H1 (cell line): Measurements from ENCODE around the gene FOXL2. TPM values are rescaled to one million over a fixed set of nuclear protein-coding genes. Genes with fewer than 3 reads are reported as not detected.

Experiments
- CTCF ChIA-PET: fragments of 300-600 bp; sonication (Branson Sonifier 250); formaldehyde crosslinking; loops from one replicate; lab custom pipeline; 2021; ENCODE audit not compliant: partially characterized antibody; lab: Charles Lee
- POLR2A ChIA-PET: fragments of 300-600 bp; sonication (Branson Sonifier 250); formaldehyde crosslinking; loops from one replicate; lab custom pipeline; 2021; ENCODE audit warnings: inconsistent platforms; ENCODE audit not compliant: partially characterized antibody; lab: Charles Lee
- DNase-seq, 2 experiments: peaks; one replicate each; pipeline versions ENCODE4 v3.0.0 to v3.0.0-alpha.2; 2010 to 2022; ENCODE audit warnings: low spot score in 2 of 2, low read depth in 1 of 2, mixed read lengths in 1 of 2
- FAIRE-seq: peaks from 2 replicates; lab custom pipeline; 2011; peaks lifted over from hg19 to GRCh38; lab: Jason Lieb, UNC
- H2AFZ ChIP-seq: 2 replicates; pipeline ENCODE4 v1.8.1; 2012; ENCODE audit warnings: low read length, inconsistent platforms
- H2AK5ac ChIP-seq: 2 replicates; pipeline ENCODE4 v1.6.1; 2013; ENCODE audit warnings: low read depth, low read length
- H2BK120ac ChIP-seq: replicated peaks from 2 replicates; pipeline ENCODE3; 2013; ENCODE audit warnings: low read depth, low read length, inconsistent platforms
- H2BK12ac ChIP-seq: 2 replicates; pipeline ENCODE4 v1.6.1; 2013; ENCODE audit warnings: low read depth, low read length
- H2BK15ac ChIP-seq: 2 replicates; pipeline ENCODE4 v1.6.1; 2013; ENCODE audit warnings: low read length
- H2BK20ac ChIP-seq: 2 replicates; pipeline ENCODE4 v1.6.1; 2013; ENCODE audit warnings: low read length
- H2BK5ac ChIP-seq: 2 replicates; pipeline ENCODE4 v1.6.1; 2013; ENCODE audit warnings: low read depth, low read length
- H3K14ac ChIP-seq: 2 replicates; pipeline ENCODE4 v1.6.1; 2013; ENCODE audit warnings: inconsistent platforms; ENCODE audit not compliant: insufficient read length
- H3K18ac ChIP-seq: 2 replicates; pipeline ENCODE4 v1.6.1; 2013; ENCODE audit warnings: low read length; ENCODE audit errors: extremely low read depth
- H3K23ac ChIP-seq: 2 replicates; pipeline ENCODE4 v1.6.1; 2013; ENCODE audit warnings: inconsistent platforms; ENCODE audit not compliant: insufficient read length
- H3K23me2 ChIP-seq: 2 replicates; pipeline ENCODE4 v1.6.1; 2013; ENCODE audit warnings: low read depth, low read length
- H3K27ac ChIP-seq: 2 replicates; pipeline ENCODE4 v1.6.1; 2011; ENCODE audit warnings: low read depth, low read length, inconsistent platforms
- H3K27me3 ChIP-seq, 4 experiments: replicated peaks in 1 of 4; 1 replicate in 1 of 4; 2 replicates in 3 of 4; pipeline versions ENCODE4 v1.6.1 to v1.8.1; 2011 to 2013; ENCODE audit warnings: low read length in 3 of 4, mild to moderate bottlenecking in 3 of 4, inconsistent platforms in 2 of 4, mixed read lengths in 2 of 4, moderate library complexity in 1 of 4; ENCODE audit not compliant: control insufficient read depth in 3 of 4, insufficient read depth in 3 of 4; ENCODE audit errors: extremely low read depth in 1 of 4
- H3K36me3 ChIP-seq, 4 experiments: 2 replicates each; pipeline versions ENCODE4 v1.6.1 to v1.8.1; 2011 to 2013; ENCODE audit warnings: mild to moderate bottlenecking in 4 of 4, low read length in 3 of 4, moderate library complexity in 2 of 4, control low read depth in 1 of 4, inconsistent platforms in 1 of 4; ENCODE audit not compliant: insufficient read depth in 4 of 4, control insufficient read depth in 2 of 4
- H3K4ac ChIP-seq: replicated peaks from 2 replicates; pipeline ENCODE3; 2013; ENCODE audit warnings: low read length, low read depth, mixed read lengths, inconsistent platforms; ENCODE audit not compliant: insufficient read length
- H3K4me1 ChIP-seq, 4 experiments: replicated peaks in 1 of 4; 1 replicate in 1 of 4; 2 replicates in 3 of 4; pipeline versions ENCODE4 v1.6.1 to v1.8.1; 2011 to 2013; ENCODE audit warnings: low read length in 3 of 4, inconsistent platforms in 2 of 4, mixed read lengths in 1 of 4; ENCODE audit not compliant: insufficient read depth in 4 of 4, control insufficient read depth in 3 of 4
- H3K4me2 ChIP-seq, 2 experiments: 2 replicates each; pipeline versions ENCODE4 v1.6.1 to v1.8.1; 2011 to 2013; ENCODE audit warnings: low read depth in 2 of 2, low read length in 2 of 2, control low read depth in 1 of 2, inconsistent platforms in 1 of 2, mild to moderate bottlenecking in 1 of 2; ENCODE audit not compliant: insufficient read depth in 1 of 2
- H3K4me3 ChIP-seq, 4 experiments: fragments of 200-600, 300-600 bp in 1 of 4; sonication (generic), shearing (Covaris generic), sonication (Bioruptor Twin) in 1 of 4; 2 replicates each; pipeline versions ENCODE4 v1.5.1 to v1.8.1; 2011 to 2016; ENCODE audit warnings: low read length in 4 of 4, low read depth in 3 of 4, control low read depth in 2 of 4, inconsistent platforms in 2 of 4, mild to moderate bottlenecking in 2 of 4, mixed read lengths in 1 of 4, moderate library complexity in 1 of 4; ENCODE audit not compliant: insufficient read depth in 2 of 4; ENCODE audit errors: extremely low read depth in 1 of 4
- H3K56ac ChIP-seq: replicated peaks from 2 replicates; pipeline ENCODE3; 2013; ENCODE audit warnings: low read depth, mild to moderate bottlenecking, mixed read lengths, low read length, inconsistent platforms; ENCODE audit not compliant: insufficient read length
- H3K79me1 ChIP-seq: 2 replicates; pipeline ENCODE4 v1.6.1; 2013; ENCODE audit warnings: low read depth, low read length, control low read depth
- H3K79me2 ChIP-seq, 2 experiments: 2 replicates each; pipeline versions ENCODE4 v1.6.1 to v1.8.1; 2012 to 2013; ENCODE audit warnings: low read length in 2 of 2, mild to moderate bottlenecking in 2 of 2, inconsistent platforms in 1 of 2; ENCODE audit not compliant: insufficient read depth in 2 of 2, control insufficient read depth in 1 of 2
- H3K9ac ChIP-seq, 4 experiments: replicated peaks in 1 of 4; 1 replicate in 1 of 4; 2 replicates in 3 of 4; pipeline versions ENCODE4 v1.6.1 to v1.8.1; 2011 to 2013; ENCODE audit warnings: low read depth in 3 of 4, low read length in 3 of 4, control low read depth in 2 of 4, mild to moderate bottlenecking in 2 of 4, moderate library complexity in 2 of 4, inconsistent platforms in 1 of 4; ENCODE audit errors: extremely low read depth in 1 of 4
- H3K9me3 ChIP-seq, 2 experiments: 2 replicates each; pipeline versions ENCODE4 v1.6.1 to v1.8.1; 2012 to 2013; ENCODE audit warnings: mild to moderate bottlenecking in 2 of 2, moderate library complexity in 2 of 2, control low read depth in 1 of 2, inconsistent platforms in 1 of 2, low read depth in 1 of 2, low read length in 1 of 2, mixed read lengths in 1 of 2; ENCODE audit not compliant: insufficient read depth in 2 of 2
- H4K20me1 ChIP-seq, 2 experiments: replicated peaks in 1 of 2; 2 replicates each; pipeline versions ENCODE3 to v1.8.1; 2011 to 2013; ENCODE audit warnings: inconsistent platforms in 2 of 2, low read length in 2 of 2, mild to moderate bottlenecking in 1 of 2; ENCODE audit not compliant: insufficient read depth in 2 of 2, control insufficient read depth in 1 of 2
- H4K5ac ChIP-seq: 2 replicates; pipeline ENCODE4 v1.6.1; 2013; ENCODE audit warnings: low read length, low read depth, mixed read lengths, inconsistent platforms; ENCODE audit not compliant: insufficient read length
- H4K8ac ChIP-seq: 2 replicates; pipeline ENCODE4 v1.8.0; 2013; ENCODE audit warnings: mild to moderate bottlenecking, moderate library complexity, low read length, inconsistent platforms; ENCODE audit not compliant: insufficient read depth; ENCODE audit errors: extremely low read depth
- H4K91ac ChIP-seq: replicated peaks from 2 replicates; pipeline ENCODE3; 2013; ENCODE audit warnings: low read length, mixed read lengths, inconsistent platforms; ENCODE audit not compliant: insufficient read length
- ASH2L ChIP-seq: fragments of 200-600, 300-600 bp; sonication (generic); IDR thresholded peaks from one replicate; pipeline ENCODE4 v1.7.1; 2017; ENCODE audit warnings: low read length
- CREB1 ChIP-seq: IDR thresholded peaks from 2 replicates; pipeline ENCODE4 v1.6.1; 2012; ENCODE audit warnings: inconsistent platforms
- EP300 ChIP-seq, 2 experiments: IDR thresholded peaks; 1 replicate in 1 of 2; 2 replicates in 1 of 2; pipeline ENCODE4 v1.6.1; 2011 to 2012; ENCODE audit warnings: low read depth in 2 of 2, low read length in 2 of 2, mild to moderate bottlenecking in 2 of 2, borderline replicate concordance in 1 of 2, inconsistent platforms in 1 of 2, moderate library complexity in 1 of 2
- EZH2 ChIP-seq: fragments of 200-600 bp; sonication (generic); IDR thresholded peaks from 2 replicates; pipeline ENCODE4 v1.7.1; 2012; ENCODE audit warnings: low read depth, mild to moderate bottlenecking, moderate library complexity, low read length, inconsistent platforms; ENCODE audit not compliant: severe bottlenecking
- JUND ChIP-seq: IDR thresholded peaks from 2 replicates; pipeline ENCODE4 v1.6.1; 2011; ENCODE audit warnings: mild to moderate bottlenecking, improper control_type of control experiment, low read length
- RNF2 ChIP-seq: fragments of 200-900, 300-1000 bp; sonication (generic); IDR thresholded peaks from 2 replicates; pipeline ENCODE4 v1.7.1; 2016; ENCODE audit warnings: borderline replicate concordance, low read depth, mild to moderate bottlenecking, antibody characterized with exemption, low read length; ENCODE audit not compliant: poor library complexity, severe bottlenecking; ENCODE audit errors: missing control alignments
- SUZ12 ChIP-seq: fragments of 200-600 bp; sonication (generic); IDR thresholded peaks from 2 replicates; pipeline ENCODE4 v1.6.1; 2012; ENCODE audit warnings: mild to moderate bottlenecking, inconsistent platforms, low read length, moderate library complexity, mixed read lengths
- TEAD4 ChIP-seq: IDR thresholded peaks from 2 replicates; pipeline ENCODE4 v1.6.1; 2012; ENCODE audit warnings: low read depth, low read length, inconsistent platforms, mixed read lengths
- WGBS, 2 experiments: shearing (Covaris generic) in 1 of 2; methylation state at CpG; one replicate each; pipeline versions ENCODE4 v1.1.6 to v1.1.7; 2013 to 2015; ENCODE audit warnings: low lambda C conversion rate in 2 of 2, mixed read lengths in 2 of 2, inconsistent platforms in 1 of 2, low coverage in 1 of 2, missing lambda C conversion rate in 1 of 2; ENCODE audit not compliant: insufficient replicate concordance in 2 of 2, insufficient coverage in 1 of 2, insufficient read length in 1 of 2; ENCODE audit errors: extremely low coverage in 1 of 2, missing lambda C conversion rate in 1 of 2; 5-methylcytosine and 5-hydroxymethylcytosine counted together
- polyA plus RNA-seq, 7 experiments: library from polyadenylated mRNA; depleted of rRNA in 3 of 7; stranded (reverse) in 5 of 7; unstranded in 2 of 7; fragments of >200 nt in 5 of 7; fragments of 200-250 nt in 2 of 7; gene quantifications; 1 replicate in 5 of 7; 2 replicates in 1 of 7; 4 replicates in 1 of 7; pipeline versions ENCODE4 v1.2.1 to v1.2.3, GENCODE V29; 2011 to 2013; ENCODE audit warnings: missing spikeins in 2 of 7, mixed read lengths in 2 of 7
- total RNA-seq: library from RNA; stranded (reverse); fragmentation: NEBNext Ultra II Directional; extraction: Animal tissue kit (Norgen Biotek cat#: 25700); gene quantifications from 2 replicates; pipeline ENCODE4 v1.2.1, GENCODE V29; 2021
- TF ChIP-seq, protein P1 (sequence below): IDR thresholded peaks from 2 replicates; pipeline ENCODE4 v1.6.1; 2012; ENCODE audit warnings: inconsistent platforms
- TF ChIP-seq, protein P2 (sequence below): IDR thresholded peaks from 2 replicates; pipeline ENCODE4 v1.6.1; 2012; ENCODE audit warnings: inconsistent platforms

Gene FOXL2
- total and polyA plus RNA-seq, 2 of the 8 experiments (the other 6 are each of a cell fraction or from before 2014, with no cell fraction given) = 0.59 to 2.4 TPM

DNA sequence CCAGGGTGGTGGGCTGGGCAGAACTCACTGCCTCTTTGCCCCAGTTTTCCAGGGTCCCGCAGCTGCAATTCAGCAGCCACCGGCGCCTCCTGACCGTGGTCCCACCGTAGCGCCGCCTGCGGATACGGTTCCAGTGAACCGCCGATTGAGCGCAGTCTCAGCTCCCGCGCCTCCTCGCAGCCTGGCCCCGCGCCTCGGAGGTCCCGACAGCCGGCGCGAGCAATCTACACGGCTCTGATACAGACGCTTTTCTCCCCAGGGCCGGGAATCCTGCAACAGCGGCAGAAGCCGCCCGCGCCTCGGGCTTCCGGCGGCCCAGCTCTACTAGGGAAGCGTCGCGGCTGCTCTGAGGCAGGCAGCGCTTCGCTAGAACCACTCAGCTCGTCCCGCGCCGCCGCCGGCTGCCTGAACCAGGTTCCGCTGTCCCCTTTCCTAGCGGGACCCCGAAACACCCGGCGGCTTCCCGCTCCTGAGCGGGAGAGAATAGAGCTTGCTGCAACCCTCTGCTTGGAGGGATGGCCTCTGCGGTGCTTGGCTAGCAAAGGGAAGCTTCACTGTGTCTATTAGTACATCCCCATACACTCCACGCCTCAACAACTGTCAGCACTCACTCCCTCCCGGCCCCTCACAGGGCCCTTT is 3.2 kb upstream of the FOXL2 start:
- Histone ChIP-seq H4K5ac (no peak overlapping the region), H3K27me3 (peaks cover 50 to 75% (median 68%) of the 10 kb centered on the region in 4 experiments), H3K4me3 (peak overlapping the region; percentile 20 to 67 (median 36)), H2BK15ac (peak overlapping the region; percentile 46; the same call in 1 of the 2 replicates), H3K23ac (no peak overlapping the region), H3K9me3 (no peaks in the 10 kb centered on the region; a peak in 1 of 4 replicates), H3K56ac (no peak overlapping the region), H3K79me2 (no peaks in the 10 kb centered on the region), H4K20me1 (peaks cover 4 to 8% of the 10 kb centered on the region in 2 experiments), H3K4me2 (peak overlapping the region; percentile 81 to 84), H2AFZ (no peak overlapping the region; the same call in 1 of the 2 replicates), H4K91ac (peak overlapping the region; percentile 31), H3K9ac (peak overlapping the region in 2 of 4 experiments; percentile 7 to 29; a peak in 2 of 7 replicates), H3K14ac (no peak overlapping the region), H3K27ac (no peak overlapping the region), H3K79me1 (no peaks in the 10 kb centered on the region), H2BK5ac (peak overlapping the region; percentile 81; the same call in 1 of the 2 replicates), H3K18ac (peak overlapping the region; percentile 67), H2BK12ac (peak overlapping the region; percentile 94; the same call in 1 of the 2 replicates), H3K36me3 (peaks cover 0 to 4% (median 0%) of the 10 kb centered on the region in 4 experiments; a peak in 1 of 8 replicates), H3K4ac (no peak overlapping the region), H3K4me1 (peaks cover 7 to 33% (median 14%) of the 10 kb centered on the region in 4 experiments), H3K23me2 (peaks cover 25% of the 10 kb centered on the region), H4K8ac (peak overlapping the region; percentile 31; the same call in 1 of the 2 replicates), H2BK20ac (no peak overlapping the region; the same call in 1 of the 2 replicates), H2BK120ac (no peak overlapping the region), H2AK5ac (no peak overlapping the region)
- CTCF ChIA-PET = interaction anchor here (0.8 to 8.8 kb wide), 9 partner anchors 9 to 533 kb away, joined by 3 to 78 read pairs (median 18); no protein-coding TSS in a partner anchor
- no peak for FAIRE-seq
- 4% methylated on average over 37 of the region's 53 CpGs; no CpG with 5 or more reads in 1 of the 2 experiments for WGBS, 2 experiments
- POLR2A ChIA-PET = interaction anchor here (0.8 to 10.0 kb wide), 7 partner anchors 10 to 376 kb away, joined by 3 to 149 read pairs (median 4); no protein-coding TSS in a partner anchor
- DNase-seq = peak in 1 of 2 experiments; percentile 73
- TF ChIP-seq, protein P1, sequence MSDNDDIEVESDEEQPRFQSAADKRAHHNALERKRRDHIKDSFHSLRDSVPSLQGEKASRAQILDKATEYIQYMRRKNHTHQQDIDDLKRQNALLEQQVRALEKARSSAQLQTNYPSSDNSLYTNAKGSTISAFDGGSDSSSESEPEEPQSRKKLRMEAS = peak; percentile 37; the same call in 1 of the 2 replicates
- TF ChIP-seq SUZ12 = peak; percentile 98
- TF ChIP-seq, protein P2, sequence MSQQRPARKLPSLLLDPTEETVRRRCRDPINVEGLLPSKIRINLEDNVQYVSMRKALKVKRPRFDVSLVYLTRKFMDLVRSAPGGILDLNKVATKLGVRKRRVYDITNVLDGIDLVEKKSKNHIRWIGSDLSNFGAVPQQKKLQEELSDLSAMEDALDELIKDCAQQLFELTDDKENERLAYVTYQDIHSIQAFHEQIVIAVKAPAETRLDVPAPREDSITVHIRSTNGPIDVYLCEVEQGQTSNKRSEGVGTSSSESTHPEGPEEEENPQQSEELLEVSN = peak; percentile 50; the same call in 1 of the 2 replicates
- no peak for TF ChIP-seq JUND
- peak; percentile 97 for TF ChIP-seq EZH2
- TF ChIP-seq ASH2L = peak; percentile 52
- TF ChIP-seq TEAD4 = no peak
- peak; percentile 46 for TF ChIP-seq RNF2
- TF ChIP-seq CREB1 = no peak
- no peak for TF ChIP-seq EP300 (IDR thresholded peaks at IDR 0.05; ENCODE audit: borderline replicate concordance in 1 of 2, low read depth in 2 of 2, low read length in 2 of 2)
